Skeletal muscle tissue (tissue), 5 donors: ENCODE results near the gene HIVEP3. TPM values are rescaled to one million over a fixed set of nuclear protein-coding genes. Genes with fewer than 3 reads are reported as not detected.

ENCODE experiments used
- H3K27ac ChIP-seq: one replicate; pipeline ENCODE4 v1.7.0; 2013; ENCODE audit warnings: mild to moderate bottlenecking, low read depth, low read length, inconsistent platforms
- H3K27me3 ChIP-seq, 3 donors: one replicate each; pipeline ENCODE4 v1.7.0; 2013; ENCODE audit warnings: low read length in 3 of 3; ENCODE audit not compliant: control insufficient read depth in 3 of 3, insufficient read depth in 3 of 3
- H3K36me3 ChIP-seq, 3 donors: one replicate each; pipeline ENCODE4 v1.7.0; 2013; ENCODE audit warnings: low read length in 3 of 3; ENCODE audit not compliant: control insufficient read depth in 3 of 3, insufficient read depth in 3 of 3
- H3K4me1 ChIP-seq, 3 donors: one replicate each; pipeline ENCODE4 v1.7.0; 2013; ENCODE audit warnings: low read length in 3 of 3, mild to moderate bottlenecking in 3 of 3; ENCODE audit not compliant: control insufficient read depth in 3 of 3, insufficient read depth in 3 of 3
- H3K4me3 ChIP-seq, 3 donors: one replicate each; pipeline ENCODE4 v1.7.0; 2013; ENCODE audit warnings: low read length in 3 of 3
- H3K9ac ChIP-seq, 3 donors: one replicate each; pipeline ENCODE4 v1.7.0; 2013; ENCODE audit warnings: low read length in 3 of 3, mild to moderate bottlenecking in 3 of 3, moderate library complexity in 2 of 3, low read depth in 1 of 3
- H3K9me3 ChIP-seq, 3 donors: one replicate each; pipeline ENCODE4 v1.7.0; 2013; ENCODE audit warnings: low read length in 3 of 3; ENCODE audit not compliant: control insufficient read depth in 3 of 3
- small RNA-seq: library from RNA; depleted of rRNA; stranded (forward); fragments of <200 nt; gene quantifications from one replicate; pipeline ENCODE3, GENCODE V24; 2014
- total RNA-seq: library from RNA; depleted of rRNA; stranded (reverse); fragments of >200 nt; gene quantifications from one replicate; pipeline ENCODE4 v1.2.3, GENCODE V29; 2014
- donor health status: Osteomylitis.

The HIVEP3 gene
- total RNA-seq, 1 donor from 2014 or later = 0.52 TPM

GRCh38 chr1:41456847-41457540 lies 461.7 kb downstream of the HIVEP3 start:
- Histone ChIP-seq H3K27me3 (peaks cover 0 to 9% (median 0%) of the 10 kb centered on the region in 3 donors), H3K27ac (no peak overlapping the region), H3K36me3 (no peaks in the 10 kb centered on the region), H3K4me1 (peaks cover 12 to 30% (median 12%) of the 10 kb centered on the region in 3 donors), H3K4me3 (no peak overlapping the region), H3K9me3 (no peaks in the 10 kb centered on the region), H3K9ac (peak overlapping the region in 2 of 3 donors; percentile 5 to 25)

Small RNA genes within 50 kb of the gene (small RNA-seq; reads per million reads assigned to genes)
- gene RNA5SP45 = not detected

Other genes with a start within 250 kb of the HIVEP3 start
- gene GUCA2B, start 234.5 kb upstream of the HIVEP3 start, total RNA-seq = not detected
- gene GUCA2A, start 245.8 kb upstream of the HIVEP3 start, total RNA-seq = not detected